Endothelial cell of umbilical vein (primary cell): ENCODE results near the gene WHRN.

Source experiments
- EZH2 ChIP-seq: IDR thresholded peaks from 2 replicates; pipeline ENCODE4 v1.6.1; 2012; ENCODE audit warnings: borderline replicate concordance, low read depth, mild to moderate bottlenecking, moderate library complexity, low read length, inconsistent platforms; ENCODE audit not compliant: severe bottlenecking
- POLR2A ChIP-seq: IDR thresholded peaks from 2 replicates; pipeline ENCODE4 v1.6.1; 2012; ENCODE audit warnings: low read depth, mild to moderate bottlenecking, control low read depth, low read length
- POLR2AphosphoS5 ChIP-seq: IDR thresholded peaks from 2 replicates; pipeline ENCODE4 v1.6.1; 2012; ENCODE audit warnings: low read depth, mild to moderate bottlenecking, control low read depth, low read length, moderate library complexity; ENCODE audit not compliant: insufficient read depth
- TF ChIP-seq, protein P1 (sequence below): IDR thresholded peaks from 2 replicates; pipeline ENCODE4 v1.6.1; 2011; ENCODE audit not compliant: insufficient read depth, insufficient read length
- TF ChIP-seq, protein P2 (sequence below), 2 donors: IDR thresholded peaks; 1 replicate in 1 of 2; 2 replicates in 1 of 2; pipeline ENCODE4 v1.5.1; 2011; ENCODE audit warnings: low read length in 2 of 2, mild to moderate bottlenecking in 2 of 2, moderate library complexity in 2 of 2, control low read depth in 1 of 2, inconsistent platforms in 1 of 2, low read depth in 1 of 2; ENCODE audit not compliant: insufficient read depth in 1 of 2; ENCODE audit errors: extremely low read depth in 1 of 2

DNA sequence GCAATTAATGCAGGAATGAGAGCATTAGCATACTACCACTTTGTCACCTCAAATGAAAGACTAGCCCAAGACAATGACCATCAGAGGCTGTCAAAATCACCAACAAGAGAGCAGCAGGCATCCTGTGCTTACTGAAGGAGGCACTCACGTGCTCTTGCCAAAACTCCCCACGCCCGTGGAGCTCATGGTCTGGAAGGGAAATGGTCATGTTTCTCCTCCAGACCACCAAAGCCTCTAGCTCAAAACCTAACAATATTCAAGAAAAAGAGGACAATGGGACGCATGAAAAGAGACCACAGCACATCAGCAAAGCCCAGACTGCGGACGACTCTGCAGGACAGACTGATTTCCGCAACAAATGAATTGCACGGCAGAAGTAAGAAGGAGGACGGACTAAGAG is 130.3 kb downstream of the WHRN start:
- TF ChIP-seq, protein P1, sequence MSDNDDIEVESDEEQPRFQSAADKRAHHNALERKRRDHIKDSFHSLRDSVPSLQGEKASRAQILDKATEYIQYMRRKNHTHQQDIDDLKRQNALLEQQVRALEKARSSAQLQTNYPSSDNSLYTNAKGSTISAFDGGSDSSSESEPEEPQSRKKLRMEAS: no peak
- TF ChIP-seq, protein P2, sequence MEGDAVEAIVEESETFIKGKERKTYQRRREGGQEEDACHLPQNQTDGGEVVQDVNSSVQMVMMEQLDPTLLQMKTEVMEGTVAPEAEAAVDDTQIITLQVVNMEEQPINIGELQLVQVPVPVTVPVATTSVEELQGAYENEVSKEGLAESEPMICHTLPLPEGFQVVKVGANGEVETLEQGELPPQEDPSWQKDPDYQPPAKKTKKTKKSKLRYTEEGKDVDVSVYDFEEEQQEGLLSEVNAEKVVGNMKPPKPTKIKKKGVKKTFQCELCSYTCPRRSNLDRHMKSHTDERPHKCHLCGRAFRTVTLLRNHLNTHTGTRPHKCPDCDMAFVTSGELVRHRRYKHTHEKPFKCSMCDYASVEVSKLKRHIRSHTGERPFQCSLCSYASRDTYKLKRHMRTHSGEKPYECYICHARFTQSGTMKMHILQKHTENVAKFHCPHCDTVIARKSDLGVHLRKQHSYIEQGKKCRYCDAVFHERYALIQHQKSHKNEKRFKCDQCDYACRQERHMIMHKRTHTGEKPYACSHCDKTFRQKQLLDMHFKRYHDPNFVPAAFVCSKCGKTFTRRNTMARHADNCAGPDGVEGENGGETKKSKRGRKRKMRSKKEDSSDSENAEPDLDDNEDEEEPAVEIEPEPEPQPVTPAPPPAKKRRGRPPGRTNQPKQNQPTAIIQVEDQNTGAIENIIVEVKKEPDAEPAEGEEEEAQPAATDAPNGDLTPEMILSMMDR (IDR thresholded peaks at IDR 0.05; ENCODE audit: extremely low read depth in 1 of 2, insufficient read depth in 1 of 2, low read depth in 1 of 2, low read length in 2 of 2): no peak
- TF ChIP-seq POLR2AphosphoS5 (no peak), EZH2 (no peak), POLR2A (no peak)
